ACHN (cell line): ENCODE measurements around the gene STIM1.
A peak's percentile ranks its signal among the peaks of the same experiment; 100 is the strongest.

ENCODE experiments used
- DNase-seq: peaks from one replicate; pipeline ENCODE4 v3.0.0-alpha.2; 2015
- in situ Hi-C: cut with HindIII; loops from 2 replicates; pipeline ENCODE4 v1.10.0; 2017; ENCODE audit warnings: low sequenced_read_pairs, low pct_ligation_motif_present, low pct_unique_long_range_greater_than_20kb

STIM1 gene

DNA sequence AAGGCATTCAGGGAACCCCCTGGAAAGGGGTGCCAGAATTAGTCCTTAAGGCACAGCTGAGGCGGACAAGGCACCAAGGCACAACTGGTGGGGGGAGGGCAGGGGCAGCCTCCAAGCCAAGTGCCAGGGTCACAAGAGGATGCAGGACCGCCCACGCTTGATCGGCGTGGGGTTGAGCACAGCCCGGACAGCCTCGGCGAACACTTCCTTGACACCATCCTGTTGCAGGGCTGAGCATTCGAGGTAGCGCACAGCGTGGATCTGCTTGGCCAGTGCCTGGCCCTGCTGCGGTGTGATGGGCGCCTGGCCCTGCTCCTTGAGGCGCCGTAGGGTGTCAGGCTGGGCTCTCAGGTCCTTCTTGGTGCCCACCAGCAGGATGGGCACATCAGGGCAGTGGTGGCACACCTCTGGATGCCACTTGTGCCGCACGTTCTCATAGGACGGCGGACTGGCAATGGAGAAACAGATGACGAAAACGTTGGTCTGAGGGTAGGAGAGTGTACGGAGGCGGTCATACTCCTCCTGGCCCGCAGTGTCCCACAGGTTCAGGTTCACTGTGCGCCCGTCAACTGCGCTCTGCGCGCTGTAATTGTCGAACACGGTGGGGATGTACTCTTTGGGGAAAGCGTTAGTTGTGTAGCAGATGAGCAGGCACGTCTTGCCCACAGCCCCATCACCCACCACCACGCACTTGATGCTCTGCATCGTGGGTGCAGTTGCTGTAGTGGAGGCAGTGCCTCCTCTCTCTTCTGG lies 27.9 kb upstream of the STIM1 start:
- in situ Hi-C loops: no loop called here
- DNase-seq: no peak

- no peak for DNase-seq
Observed at GRCh38 chr11:3830088-3830487, 25.4 kb upstream of the STIM1 start.

GRCh38 chr11:3830730-3831129 lies 24.7 kb upstream of the STIM1 start:
- DNase-seq: no peak
- in situ Hi-C loops: no loop called here

More at GRCh38 chr11:3830088-3830487, 25.4 kb upstream of the STIM1 start:
- in situ Hi-C loops: no loop called here

DNA sequence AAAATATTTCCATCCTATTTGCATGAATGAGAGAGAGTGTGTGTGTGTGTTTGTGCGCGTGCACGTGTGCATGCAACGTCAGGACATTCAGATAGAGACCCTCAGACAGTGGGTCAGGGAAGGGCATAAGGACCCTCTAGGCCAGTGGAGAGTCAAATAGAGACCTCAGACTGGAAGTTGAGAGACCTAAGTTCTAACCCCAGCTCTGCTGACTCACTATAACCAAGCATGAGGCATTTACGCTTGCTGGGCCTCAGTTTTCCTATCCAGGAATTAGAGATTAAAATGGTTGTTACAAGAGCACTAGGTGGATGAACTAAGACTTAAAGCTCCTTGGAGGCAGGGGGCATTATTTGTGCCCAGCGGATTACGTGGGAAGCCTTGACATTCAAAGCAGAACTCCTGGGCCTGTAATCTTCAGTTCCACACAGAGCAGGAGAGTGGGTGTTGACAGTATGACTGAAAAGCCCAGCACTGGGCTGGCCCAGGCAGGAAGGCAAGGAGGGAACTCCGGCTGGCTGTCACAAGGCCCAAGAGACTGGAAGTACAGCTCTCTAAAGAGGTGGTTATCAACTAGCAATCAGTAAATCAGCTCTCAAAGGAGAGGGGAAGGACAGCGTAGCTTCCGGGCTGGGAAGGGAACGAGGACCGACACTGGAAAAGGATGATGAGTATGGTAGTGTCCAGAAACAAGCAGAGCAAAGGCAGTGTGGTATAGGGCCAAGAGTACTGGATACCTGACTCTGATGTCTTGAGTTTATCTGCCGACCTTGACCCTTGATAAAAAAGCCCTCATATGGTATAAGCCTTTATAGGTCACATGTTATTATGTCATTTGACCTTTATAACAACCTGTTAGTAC lies 23.9 kb upstream of the STIM1 start:
- in situ Hi-C loops: no loop called here
- no peak for DNase-seq

DNA sequence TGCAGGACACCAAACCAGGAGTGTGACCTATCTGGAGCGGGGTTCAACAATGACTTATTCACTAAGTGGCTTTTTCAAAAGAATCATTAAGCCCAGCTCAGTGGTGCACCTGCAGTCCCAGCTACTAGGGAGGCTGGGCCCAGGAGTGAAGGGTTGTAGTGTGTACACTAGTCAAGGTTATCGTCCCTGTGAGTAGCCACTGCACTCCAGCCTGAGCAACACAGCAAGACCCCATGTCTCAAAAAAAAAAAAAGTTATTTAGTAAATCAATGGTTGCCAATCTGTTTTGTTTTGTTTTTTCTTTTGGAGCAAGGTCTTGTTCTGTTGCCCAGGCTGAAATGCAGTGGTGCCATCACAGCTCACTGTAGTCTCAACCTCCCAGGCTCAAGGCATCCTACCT lies 22.6 kb upstream of the STIM1 start:
- in situ Hi-C loops: no loop called here

GRCh38 chr11:3833449-3833848 lies 22.0 kb upstream of the STIM1 start:
- DNase-seq: no peak
- in situ Hi-C loops: no loop called here

More for the DNA sequence above, 22.6 kb upstream of the STIM1 start:
- no peak for DNase-seq

GRCh38 chr11:3834349-3834663 lies 21.2 kb upstream of the STIM1 start:
- no peak for DNase-seq
- in situ Hi-C loops: no loop called here

GRCh38 chr11:3834664-3835461 lies 20.6 kb upstream of the STIM1 start:
- in situ Hi-C loops: no loop called here
- DNase-seq: no peak

GRCh38 chr11:3835751-3836150 lies 19.7 kb upstream of the STIM1 start:
- in situ Hi-C loops: no loop called here

DNA sequence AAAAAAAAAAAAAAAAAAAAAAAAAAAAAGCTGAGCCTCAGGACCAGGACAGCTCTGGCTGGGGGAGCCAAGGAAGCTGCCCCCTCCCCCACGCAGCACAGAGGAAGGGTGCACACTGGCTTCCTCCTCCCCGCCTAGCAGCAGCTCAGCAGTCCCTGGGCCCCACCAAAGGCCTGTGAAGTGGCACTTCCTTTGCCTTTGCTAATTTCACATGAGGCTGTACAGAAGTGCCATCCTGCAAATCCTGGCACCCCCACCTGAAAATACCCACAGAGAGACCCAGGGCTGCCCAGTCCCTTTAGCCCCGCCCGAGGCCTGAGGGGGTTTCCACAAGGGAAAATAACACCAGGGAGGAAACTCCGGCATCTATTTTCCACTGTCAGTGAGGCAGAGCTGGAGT lies 18.6 kb upstream of the STIM1 start:
- in situ Hi-C loops: no loop called here
- DNase-seq: no peak

More at GRCh38 chr11:3835751-3836150, 19.7 kb upstream of the STIM1 start:
- DNase-seq: no peak

DNA sequence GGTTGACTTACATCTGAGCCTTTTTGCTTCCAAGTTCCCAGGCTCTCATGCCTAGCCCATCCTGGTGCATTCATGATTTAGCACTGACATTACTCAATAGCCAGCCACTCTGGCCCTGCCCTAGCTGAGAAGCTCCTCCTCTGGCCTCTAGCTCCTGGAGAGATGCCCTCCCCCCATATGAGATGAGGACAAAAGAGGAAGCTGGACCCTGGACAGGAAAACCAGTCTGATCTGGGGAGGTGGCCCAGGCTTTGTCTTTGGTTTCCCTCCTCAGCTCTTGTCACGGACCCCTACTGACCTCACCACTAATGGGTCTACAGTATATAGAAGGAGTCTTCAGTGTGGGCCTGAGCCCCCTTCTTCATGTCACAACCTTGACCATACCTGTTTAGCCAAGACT lies 17.7 kb upstream of the STIM1 start:
- no peak for DNase-seq
- in situ Hi-C loops: no loop called here

DNA sequence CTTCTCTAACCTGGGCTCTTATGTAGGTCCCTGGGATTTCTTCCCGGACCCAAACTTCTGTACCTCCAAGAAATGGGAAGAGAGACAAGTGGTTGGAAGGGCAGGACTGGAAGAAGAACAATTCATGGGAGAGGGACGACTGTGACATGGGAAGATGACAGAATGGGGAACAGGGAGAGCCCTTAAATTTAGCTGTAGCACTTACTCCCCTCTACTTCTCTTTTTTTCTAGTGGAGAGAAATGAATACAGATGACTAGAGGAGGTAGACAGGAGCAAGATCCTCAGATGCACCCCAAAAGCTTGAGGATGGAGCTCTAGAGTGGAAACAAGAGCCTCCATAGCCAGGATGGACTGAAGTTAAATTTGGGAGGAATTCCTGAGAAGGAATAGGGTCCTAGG lies 17.0 kb upstream of the STIM1 start:
- no peak for DNase-seq
- in situ Hi-C loops: no loop called here

- DNase-seq: no peak
- in situ Hi-C loops: no loop called here
Observed at GRCh38 chr11:3840004-3840869, 15.2 kb upstream of the STIM1 start.

DNA sequence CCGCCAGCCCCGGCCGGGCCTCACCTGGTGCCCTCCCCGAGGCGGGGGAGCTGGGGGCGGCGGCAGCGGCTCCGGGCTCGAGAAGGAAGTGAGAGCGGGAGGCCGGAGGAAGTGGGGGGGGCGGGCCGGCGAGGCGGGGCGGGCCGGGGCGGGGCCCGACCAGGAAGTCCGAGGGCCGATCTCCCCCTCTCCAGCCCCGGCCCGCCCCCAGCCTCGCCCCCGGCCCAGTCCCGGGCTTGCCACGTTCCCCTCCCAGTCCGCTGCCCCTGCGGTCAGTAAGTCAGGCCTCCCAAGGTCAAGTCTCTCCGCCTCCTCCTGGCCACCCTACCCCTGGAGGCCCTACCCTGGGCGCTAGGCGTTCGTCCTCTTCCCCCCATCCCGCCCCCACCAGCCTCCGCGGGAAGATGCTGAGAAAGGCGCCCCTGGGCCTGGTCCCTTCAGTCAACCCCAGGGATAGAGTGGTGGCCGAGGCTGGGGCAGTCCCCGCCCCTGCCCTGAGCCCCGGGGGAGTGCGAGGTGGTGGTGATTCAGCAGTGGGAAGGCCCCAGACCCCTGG lies 14.5 kb upstream of the STIM1 start, which contains the start of gene RHOG:
TSS of gene RHOG (minus strand) at position 90 of the 556 bp plus-strand sequence. CDS start 12,821 bp downstream, outside the sequence.
- in situ Hi-C loops: no loop called here

DNA sequence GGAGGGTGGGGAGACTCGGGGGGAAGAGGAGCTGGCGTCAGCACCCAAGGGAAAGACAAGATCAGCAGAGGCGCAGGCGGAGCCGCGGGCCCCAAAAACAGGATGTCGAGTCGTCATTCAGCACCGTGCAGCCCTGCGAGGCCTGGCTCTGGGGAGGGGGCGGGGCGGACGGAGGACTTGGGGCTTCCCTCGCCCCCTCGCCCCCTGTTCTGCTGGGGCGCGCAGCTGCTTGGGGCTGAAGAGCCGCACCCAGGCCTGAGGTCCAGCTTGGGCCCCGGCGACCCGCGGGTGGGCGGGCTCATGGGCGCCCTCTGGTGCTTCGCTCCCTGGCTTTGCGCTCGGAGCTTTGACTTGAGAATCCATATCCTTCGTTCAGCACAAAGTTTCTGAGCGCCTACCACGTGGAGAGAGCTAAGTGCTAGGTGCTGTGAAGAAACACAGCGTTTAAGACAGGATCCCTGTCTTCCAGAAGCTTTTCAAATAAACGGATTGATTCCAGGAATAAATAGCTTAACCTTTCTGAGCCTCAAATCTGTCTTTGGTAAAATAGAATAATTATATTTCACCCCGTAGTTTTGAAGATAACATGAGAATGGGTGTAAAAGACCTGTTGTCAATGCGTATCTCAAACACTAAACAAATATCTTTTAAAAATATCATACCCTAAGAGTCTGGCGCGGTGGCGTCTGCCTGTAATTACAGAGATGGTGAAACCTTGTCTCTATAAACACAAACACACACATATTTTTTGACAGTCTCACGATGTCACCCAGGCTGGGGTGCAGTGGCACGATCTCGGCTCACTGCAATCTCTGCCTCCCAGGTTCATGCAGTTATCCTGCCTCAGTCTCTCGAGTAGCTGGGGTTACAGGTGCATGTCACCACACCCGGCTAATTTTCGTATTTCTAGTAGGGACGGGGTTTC lies 13.8 kb upstream of the STIM1 start:
- in situ Hi-C loops: no loop called here

More for the DNA sequence above, 14.5 kb upstream of the STIM1 start, which contains the start of gene RHOG:
- DNase-seq: peak; percentile 78

DNA sequence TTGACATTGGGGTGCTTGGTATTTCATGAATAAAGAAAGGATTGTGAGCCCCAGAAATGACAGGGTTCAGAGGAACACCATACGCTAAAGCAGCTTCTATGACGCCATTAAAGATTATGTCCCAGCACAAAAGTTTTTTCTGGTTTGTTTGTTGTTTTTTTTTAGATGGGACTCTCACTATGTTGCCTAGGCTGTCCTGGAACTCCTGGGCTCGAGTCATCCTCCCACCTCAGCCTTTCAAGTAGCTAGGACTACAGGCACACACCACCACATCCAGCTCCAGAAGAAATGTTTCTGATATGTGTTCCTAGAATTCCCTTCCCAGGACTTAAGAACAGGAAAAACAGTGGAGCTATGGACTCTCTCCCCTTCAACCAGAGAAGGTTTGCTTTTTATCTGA lies 12.1 kb upstream of the STIM1 start:
- DNase-seq: no peak
- in situ Hi-C loops: no loop called here

More for the DNA sequence above, 13.8 kb upstream of the STIM1 start:
- DNase-seq: peak; percentile 85

GRCh38 chr11:3845246-3845645 lies 10.2 kb upstream of the STIM1 start:
- no peak for DNase-seq
- in situ Hi-C loops: no loop called here
